Ovary (tissue), 3 donors: ENCODE results near the gene CHST6.

ENCODE experiments used
- POLR2A ChIP-seq: fragments of 450-650 bp; IDR thresholded peaks from one replicate; pipeline ENCODE4 v1.6.1; 2017; ENCODE audit warnings: antibody characterized with exemption, mild to moderate bottlenecking, moderate library complexity
- TF ChIP-seq, protein P1 (sequence below), 3 donors: fragments of 450-650 bp in 2 of 3; fragments of 200-600 bp in 1 of 3; IDR thresholded peaks; one replicate each; pipeline versions ENCODE4 v1.5.1 to v1.8.0; 2016 to 2022; ENCODE audit warnings: antibody characterized with exemption in 3 of 3, mild to moderate bottlenecking in 1 of 3
- donor health status: DM: no; HTN: no; CAD: no.

GRCh38 chr16:75482434-75483205, 12.6 kb downstream of the CHST6 start:
- no peak for TF ChIP-seq POLR2A
- TF ChIP-seq, protein P1, sequence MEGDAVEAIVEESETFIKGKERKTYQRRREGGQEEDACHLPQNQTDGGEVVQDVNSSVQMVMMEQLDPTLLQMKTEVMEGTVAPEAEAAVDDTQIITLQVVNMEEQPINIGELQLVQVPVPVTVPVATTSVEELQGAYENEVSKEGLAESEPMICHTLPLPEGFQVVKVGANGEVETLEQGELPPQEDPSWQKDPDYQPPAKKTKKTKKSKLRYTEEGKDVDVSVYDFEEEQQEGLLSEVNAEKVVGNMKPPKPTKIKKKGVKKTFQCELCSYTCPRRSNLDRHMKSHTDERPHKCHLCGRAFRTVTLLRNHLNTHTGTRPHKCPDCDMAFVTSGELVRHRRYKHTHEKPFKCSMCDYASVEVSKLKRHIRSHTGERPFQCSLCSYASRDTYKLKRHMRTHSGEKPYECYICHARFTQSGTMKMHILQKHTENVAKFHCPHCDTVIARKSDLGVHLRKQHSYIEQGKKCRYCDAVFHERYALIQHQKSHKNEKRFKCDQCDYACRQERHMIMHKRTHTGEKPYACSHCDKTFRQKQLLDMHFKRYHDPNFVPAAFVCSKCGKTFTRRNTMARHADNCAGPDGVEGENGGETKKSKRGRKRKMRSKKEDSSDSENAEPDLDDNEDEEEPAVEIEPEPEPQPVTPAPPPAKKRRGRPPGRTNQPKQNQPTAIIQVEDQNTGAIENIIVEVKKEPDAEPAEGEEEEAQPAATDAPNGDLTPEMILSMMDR (IDR thresholded peaks at IDR 0.05), result no peak
